ENCODE data around the gene ITGA2.

ITGA2 gene

DNA sequence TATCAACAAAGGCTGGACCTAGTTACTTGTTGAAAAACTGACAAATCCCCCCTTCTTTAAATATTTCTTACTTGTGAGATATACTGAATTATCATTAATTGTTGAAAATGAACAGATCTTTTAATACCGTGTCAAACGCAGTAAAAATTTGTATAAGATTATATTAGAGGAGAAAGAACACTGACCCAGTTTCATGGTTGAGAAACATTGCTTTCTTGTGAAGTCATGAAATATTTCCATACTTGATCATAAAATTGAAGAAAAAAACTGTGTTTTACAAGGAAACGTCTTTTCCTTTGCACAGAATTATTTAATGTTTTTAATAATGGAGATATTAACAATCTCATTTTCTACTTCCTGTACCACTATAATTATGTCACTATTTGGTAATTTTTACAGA, 74.6 kb downstream of the ITGA2 start:
- CTCF ChIA-PET = no interaction called here
- POLR2A ChIA-PET = no interaction called here
- no peak for DNase-seq (ENCODE audit: extremely low spot score)
- TF ChIP-seq, protein P1, sequence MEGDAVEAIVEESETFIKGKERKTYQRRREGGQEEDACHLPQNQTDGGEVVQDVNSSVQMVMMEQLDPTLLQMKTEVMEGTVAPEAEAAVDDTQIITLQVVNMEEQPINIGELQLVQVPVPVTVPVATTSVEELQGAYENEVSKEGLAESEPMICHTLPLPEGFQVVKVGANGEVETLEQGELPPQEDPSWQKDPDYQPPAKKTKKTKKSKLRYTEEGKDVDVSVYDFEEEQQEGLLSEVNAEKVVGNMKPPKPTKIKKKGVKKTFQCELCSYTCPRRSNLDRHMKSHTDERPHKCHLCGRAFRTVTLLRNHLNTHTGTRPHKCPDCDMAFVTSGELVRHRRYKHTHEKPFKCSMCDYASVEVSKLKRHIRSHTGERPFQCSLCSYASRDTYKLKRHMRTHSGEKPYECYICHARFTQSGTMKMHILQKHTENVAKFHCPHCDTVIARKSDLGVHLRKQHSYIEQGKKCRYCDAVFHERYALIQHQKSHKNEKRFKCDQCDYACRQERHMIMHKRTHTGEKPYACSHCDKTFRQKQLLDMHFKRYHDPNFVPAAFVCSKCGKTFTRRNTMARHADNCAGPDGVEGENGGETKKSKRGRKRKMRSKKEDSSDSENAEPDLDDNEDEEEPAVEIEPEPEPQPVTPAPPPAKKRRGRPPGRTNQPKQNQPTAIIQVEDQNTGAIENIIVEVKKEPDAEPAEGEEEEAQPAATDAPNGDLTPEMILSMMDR (IDR thresholded peaks at IDR 0.05; ENCODE audit: control extremely low read depth, extremely low read depth, low read depth, missing control alignments) = no peak

- CTCF ChIA-PET = interaction anchor here (1.3 kb wide), 1 partner anchor 118 kb away, joined by 3 read pairs; no protein-coding TSS in a partner anchor
- TF ChIP-seq, protein P1 (IDR thresholded peaks at IDR 0.05; ENCODE audit: control extremely low read depth, extremely low read depth, low read depth, missing control alignments) = no peak
- POLR2A ChIA-PET = no interaction called here
- no peak for DNase-seq (ENCODE audit: extremely low spot score)
Observed at GRCh38 chr5:53066088-53066487, 76.9 kb downstream of the ITGA2 start.

- TF ChIP-seq, protein P1 (IDR thresholded peaks at IDR 0.05; ENCODE audit: control extremely low read depth, extremely low read depth, low read depth, missing control alignments) = no peak
- CTCF ChIA-PET = interaction anchor here (1.7 kb wide), 1 partner anchor 20 kb away, joined by 4 read pairs; no protein-coding TSS in a partner anchor
- DNase-seq (ENCODE audit: extremely low spot score) = no peak
- POLR2A ChIA-PET = no interaction called here
Observed at GRCh38 chr5:53067641-53068040, 78.5 kb downstream of the ITGA2 start.

DNA sequence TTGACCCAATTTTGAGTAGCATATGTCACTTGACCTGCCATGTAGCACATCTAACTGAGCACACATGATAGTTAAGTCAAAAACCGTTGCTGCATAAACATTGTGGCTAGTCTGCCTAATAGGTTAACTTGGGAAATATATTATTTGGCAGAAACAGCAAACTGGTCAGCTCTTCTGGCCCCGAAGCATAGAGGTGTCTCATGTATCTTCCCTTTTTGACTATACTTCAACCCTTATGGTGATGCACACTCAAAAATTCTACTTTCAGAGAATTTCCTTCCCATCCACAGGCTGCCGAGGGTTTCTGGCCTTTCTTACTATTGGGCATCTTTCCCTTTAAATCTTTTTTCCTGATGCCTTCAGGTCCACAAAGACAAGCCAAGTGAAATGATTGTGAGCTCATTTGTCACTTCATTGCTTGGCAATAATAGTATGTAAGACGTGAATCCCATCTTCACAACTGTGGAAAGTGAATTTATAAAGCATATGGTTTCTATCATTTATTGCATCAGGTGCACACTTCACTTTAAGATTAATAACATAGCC, 79.2 kb downstream of the ITGA2 start:
- POLR2A ChIA-PET = no interaction called here
- CTCF ChIA-PET = interaction anchor here (0.8 to 1.7 kb wide), 3 partner anchors 10 to 21 kb away, joined by 3 to 4 read pairs (median 3); no protein-coding TSS in a partner anchor
- no peak for DNase-seq (ENCODE audit: extremely low spot score)
- TF ChIP-seq, protein P1 (IDR thresholded peaks at IDR 0.05; ENCODE audit: control extremely low read depth, extremely low read depth, low read depth, missing control alignments) = no peak

- TF ChIP-seq, protein P1 (IDR thresholded peaks at IDR 0.05; ENCODE audit: control extremely low read depth, extremely low read depth, low read depth, missing control alignments) = no peak
- DNase-seq (ENCODE audit: extremely low spot score) = no peak
- CTCF ChIA-PET = interaction anchor here (1.2 kb wide), 1 partner anchor 120 kb away, joined by 3 read pairs; no protein-coding TSS in a partner anchor
- POLR2A ChIA-PET = no interaction called here
Observed at GRCh38 chr5:53069626-53070025, 80.5 kb downstream of the ITGA2 start.

DNA sequence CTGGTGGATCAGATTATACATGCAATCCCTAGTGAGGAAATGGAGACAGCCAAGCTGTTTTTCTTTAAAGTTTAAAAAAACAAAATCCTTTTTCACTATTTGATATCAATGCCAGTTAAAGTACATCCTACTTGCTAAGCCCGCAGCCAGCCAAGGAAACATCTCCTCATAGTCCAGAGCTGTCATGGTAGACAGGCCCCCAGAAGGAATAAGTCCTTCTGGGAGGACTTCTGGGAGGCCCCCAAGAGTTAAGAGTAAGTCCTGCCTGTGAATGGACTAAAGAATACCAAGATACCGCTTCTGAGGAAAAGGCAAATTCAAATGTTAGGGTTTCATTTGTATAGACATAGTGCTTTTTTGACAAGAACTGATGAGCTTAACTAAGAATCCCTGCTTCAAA, 82.1 kb downstream of the ITGA2 start:
- CTCF ChIA-PET = interaction anchor here (0.8 kb wide), 1 partner anchor 9 kb away, joined by 3 read pairs; no protein-coding TSS in a partner anchor
- POLR2A ChIA-PET = no interaction called here
- TF ChIP-seq, protein P1 (IDR thresholded peaks at IDR 0.05; ENCODE audit: control extremely low read depth, extremely low read depth, low read depth, missing control alignments) = no peak
- no peak for DNase-seq (ENCODE audit: extremely low spot score)
